BE2C (cell line): Measurements from ENCODE around the gene ANXA7.

Source experiments
- DNase-seq: peaks from one replicate; pipeline ENCODE4 v3.0.0-alpha.2; 2020
- H3K27me3 ChIP-seq: fragments of 250-450 bp; sonication (Bioruptor Pico); 2 replicates; pipeline ENCODE4 v1.5.1; 2020; ENCODE audit warnings: mild to moderate bottlenecking
- H3K36me3 ChIP-seq: fragments of 250-450 bp; sonication (Bioruptor Pico); 2 replicates; pipeline ENCODE4 v1.5.1; 2020; ENCODE audit warnings: mild to moderate bottlenecking
- H3K4me1 ChIP-seq: fragments of 250-450 bp; sonication (Bioruptor Pico); 2 replicates; pipeline ENCODE4 v1.5.1; 2020
- H3K4me3 ChIP-seq: 2 replicates; pipeline ENCODE4 v1.5.1; 2011; ENCODE audit warnings: low read depth, low read length
- H3K9me3 ChIP-seq: fragments of 250-450 bp; sonication (Bioruptor Pico); 2 replicates; pipeline ENCODE4 v1.5.1; 2020
- CTCF ChIP-seq: IDR thresholded peaks from 2 replicates; pipeline ENCODE4 v1.5.1; 2012; ENCODE audit warnings: mild to moderate bottlenecking, low read depth, low read length

The ANXA7 gene

GRCh38 chr10:73446926-73447325 lies 33.1 kb upstream of the ANXA7 start:
- TF ChIP-seq CTCF: no peak
- Histone ChIP-seq H3K27me3 (no peaks in the 10 kb centered on the region), H3K4me1 (no peaks in the 10 kb centered on the region), H3K4me3 (no peak overlapping the region), H3K36me3 (no peaks in the 10 kb centered on the region), H3K9me3 (no peaks in the 10 kb centered on the region)
- DNase-seq: no peak

GRCh38 chr10:73444457-73444856 lies 30.6 kb upstream of the ANXA7 start:
- Histone ChIP-seq H3K9me3 (no peaks in the 10 kb centered on the region), H3K36me3 (no peaks in the 10 kb centered on the region), H3K27me3 (no peaks in the 10 kb centered on the region), H3K4me3 (no peak overlapping the region), H3K4me1 (no peaks in the 10 kb centered on the region)
- no peak for DNase-seq
- no peak for TF ChIP-seq CTCF

GRCh38 chr10:73439605-73440312 lies 25.9 kb upstream of the ANXA7 start:
- peaks cover 4% of the 10 kb centered on the region; the same call in 1 of the 2 replicates for H3K36me3 ChIP-seq
- no peaks in the 10 kb centered on the region for H3K27me3 ChIP-seq
- H3K4me1 ChIP-seq: no peaks in the 10 kb centered on the region; the same call in 1 of the 2 replicates
- no peak for DNase-seq
- no peak overlapping the region for H3K4me3 ChIP-seq
- no peak for TF ChIP-seq CTCF
- H3K9me3 ChIP-seq: no peaks in the 10 kb centered on the region

- Histone ChIP-seq H3K27me3 (no peaks in the 10 kb centered on the region), H3K9me3 (no peaks in the 10 kb centered on the region), H3K4me1 (no peaks in the 10 kb centered on the region; the same call in 1 of the 2 replicates), H3K4me3 (no peak overlapping the region), H3K36me3 (peaks cover 4% of the 10 kb centered on the region; the same call in 1 of the 2 replicates)
- no peak for TF ChIP-seq CTCF
- no peak for DNase-seq
Observed at GRCh38 chr10:73439055-73439454, 25.2 kb upstream of the ANXA7 start.

GRCh38 chr10:73433538-73433867 lies 19.6 kb upstream of the ANXA7 start, which contains the start of gene MSS51:
Gene MSS51, minus strand, starts transcription at chr10:73433561. Its CDS starts 5,277 bp downstream, at chr10:73428284.
- Histone ChIP-seq H3K4me1 (no peaks in the 10 kb centered on the region; the same call in 1 of the 2 replicates), H3K9me3 (no peaks in the 10 kb centered on the region), H3K36me3 (peaks cover 4% of the 10 kb centered on the region; the same call in 1 of the 2 replicates), H3K4me3 (no peak within 1 kb of the TSS), H3K27me3 (no peaks in the 10 kb centered on the region)
- TF ChIP-seq CTCF: no peak
- DNase-seq: no peak
